Endothelial cell of umbilical vein (primary cell): ENCODE measurements around the gene MORN5. TPM values are rescaled to one million over a fixed set of nuclear protein-coding genes. Genes with fewer than 3 reads are reported as not detected.

ENCODE experiments used
- BruUV-seq: library from RNA; stranded (reverse); fragments of 400-500 nt; replicated peaks from 2 replicates; lab custom pipeline; 2021; lab: Mats Ljungman, UMichigan
- CTCF ChIA-PET: fragments of 300-600, 350-600 bp; sonication (Branson Sonifier 250); formaldehyde crosslinking; loops from one replicate; lab custom pipeline; 2021; ENCODE audit warnings: antibody characterized with exemption, inconsistent platforms; lab: Charles Lee
- POLR2A ChIA-PET: fragments of 300-600, 350-600 bp; sonication (Branson Sonifier 250); formaldehyde crosslinking; loops from one replicate; lab custom pipeline; 2021; ENCODE audit warnings: antibody characterized with exemption, inconsistent platforms; lab: Charles Lee
- DNase-seq: peaks from one replicate; pipeline ENCODE4 v3.0.0-alpha.2; 2011; ENCODE audit warnings: low read depth, low spot score
- FAIRE-seq: peaks from 2 replicates; lab custom pipeline; 2011; peaks lifted over from hg19 to GRCh38; lab: Jason Lieb, UNC
- H2AFZ ChIP-seq: 2 replicates; pipeline ENCODE4 v1.6.0; 2012; ENCODE audit warnings: low read depth, low read length, control low read depth, inconsistent platforms
- H3K27ac ChIP-seq: 2 replicates; pipeline ENCODE4 v1.5.1; 2011; ENCODE audit warnings: low read depth, mild to moderate bottlenecking, control low read depth, low read length, moderate library complexity; ENCODE audit not compliant: insufficient read depth
- H3K27me3 ChIP-seq, 2 experiments: 2 replicates each; pipeline versions ENCODE4 v1.6.0 to v1.6.1; 2011; ENCODE audit warnings: low read length in 2 of 2, mixed read lengths in 1 of 2; ENCODE audit not compliant: control insufficient read depth in 2 of 2, insufficient read depth in 2 of 2
- H3K36me3 ChIP-seq, 2 experiments: 2 replicates in 1 of 2; 3 replicates in 1 of 2; pipeline ENCODE4 v1.5.1; 2011; ENCODE audit warnings: low read length in 2 of 2, mild to moderate bottlenecking in 1 of 2, moderate library complexity in 1 of 2; ENCODE audit not compliant: control insufficient read depth in 2 of 2, insufficient read depth in 2 of 2; ENCODE audit errors: extremely low read depth in 1 of 2
- H3K4me1 ChIP-seq: 3 replicates; pipeline ENCODE4 v1.5.1; 2011; ENCODE audit warnings: mild to moderate bottlenecking, low read length; ENCODE audit not compliant: control insufficient read depth, insufficient read depth; ENCODE audit errors: extremely low read depth
- H3K4me2 ChIP-seq: 2 replicates; pipeline ENCODE4 v1.6.1; 2011; ENCODE audit warnings: low read length, control low read depth, mixed read lengths; ENCODE audit not compliant: insufficient read depth
- H3K4me3 ChIP-seq, 3 experiments: fragments of 200-600 bp in 1 of 3; sonication (generic), shearing (Covaris generic) in 1 of 3; replicated peaks in 1 of 3; 2 replicates each; pipeline ENCODE4 v1.5.1; 2011 to 2016; ENCODE audit warnings: control low read depth in 3 of 3, low read length in 3 of 3, mild to moderate bottlenecking in 2 of 3, inconsistent platforms in 1 of 3, low read depth in 1 of 3, moderate library complexity in 1 of 3; ENCODE audit not compliant: insufficient read depth in 1 of 3
- H3K79me2 ChIP-seq: 2 replicates; pipeline ENCODE4 v1.6.0; 2012; ENCODE audit warnings: low read length, inconsistent platforms; ENCODE audit not compliant: control insufficient read depth, insufficient read depth
- H3K9ac ChIP-seq: replicated peaks from 2 replicates; pipeline ENCODE3; 2011; ENCODE audit warnings: low read length, control low read depth; ENCODE audit not compliant: insufficient read depth; ENCODE audit errors: extremely low read depth
- H3K9me1 ChIP-seq: replicated peaks from 3 replicates; pipeline ENCODE4 v1.6.0; 2011; ENCODE audit warnings: mild to moderate bottlenecking, low read length; ENCODE audit not compliant: control insufficient read depth, insufficient read depth; ENCODE audit errors: extremely low read depth
- H3K9me3 ChIP-seq: replicated peaks from 2 replicates; pipeline ENCODE4 v1.5.1; 2012; ENCODE audit warnings: low read length, inconsistent platforms; ENCODE audit not compliant: control insufficient read depth, insufficient read depth
- H4K20me1 ChIP-seq: replicated peaks from 2 replicates; pipeline ENCODE3; 2011; ENCODE audit warnings: mild to moderate bottlenecking, low read length; ENCODE audit not compliant: control insufficient read depth, insufficient read depth; ENCODE audit errors: extremely low read depth
- CTCF ChIP-seq, 2 donors: IDR thresholded peaks; 1 replicate in 1 of 2; 2 replicates in 1 of 2; pipeline ENCODE4 v1.5.1; 2011; ENCODE audit warnings: low read length in 2 of 2, mild to moderate bottlenecking in 2 of 2, moderate library complexity in 2 of 2, control low read depth in 1 of 2, inconsistent platforms in 1 of 2, low read depth in 1 of 2; ENCODE audit not compliant: insufficient read depth in 1 of 2; ENCODE audit errors: extremely low read depth in 1 of 2
- EZH2 ChIP-seq: IDR thresholded peaks from 2 replicates; pipeline ENCODE4 v1.6.1; 2012; ENCODE audit warnings: borderline replicate concordance, low read depth, mild to moderate bottlenecking, moderate library complexity, low read length, inconsistent platforms; ENCODE audit not compliant: severe bottlenecking
- FOS ChIP-seq: IDR thresholded peaks from 2 replicates; pipeline ENCODE4 v1.6.1; 2011; ENCODE audit warnings: mild to moderate bottlenecking, low read length, moderate library complexity, borderline replicate concordance; ENCODE audit not compliant: insufficient read depth
- GATA2 ChIP-seq: IDR thresholded peaks from 2 replicates; pipeline ENCODE4 v1.7.0; 2011; ENCODE audit warnings: low read depth, mild to moderate bottlenecking, moderate library complexity, mixed read lengths, low read length; ENCODE audit not compliant: insufficient read length, insufficient read depth
- JUN ChIP-seq: IDR thresholded peaks from 2 replicates; pipeline ENCODE4 v1.6.1; 2011; ENCODE audit warnings: borderline replicate concordance, low read depth; ENCODE audit not compliant: insufficient read length, insufficient read depth
- MAX ChIP-seq: IDR thresholded peaks from 2 replicates; pipeline ENCODE4 v1.6.1; 2011; ENCODE audit not compliant: insufficient read depth, insufficient read length
- MYC ChIP-seq: IDR thresholded peaks from one replicate; pipeline ENCODE4 v1.6.1; 2011; ENCODE audit warnings: mild to moderate bottlenecking, low read depth, low read length
- POLR2A ChIP-seq: IDR thresholded peaks from 2 replicates; pipeline ENCODE4 v1.6.1; 2012; ENCODE audit warnings: low read depth, mild to moderate bottlenecking, control low read depth, low read length
- POLR2AphosphoS5 ChIP-seq: IDR thresholded peaks from 2 replicates; pipeline ENCODE4 v1.6.1; 2012; ENCODE audit warnings: low read depth, mild to moderate bottlenecking, control low read depth, low read length, moderate library complexity; ENCODE audit not compliant: insufficient read depth
- dilution Hi-C: fragments of 300-500 bp; cut with MboI; formaldehyde crosslinking; loops from one replicate; pipeline ENCODE4 v1.15.0; 2019; ENCODE audit warnings: low sequenced_read_pairs; ENCODE audit not compliant: extremely low pct_ligation_motif_present
- intact Hi-C: fragments of 100-400 bp; cut with micrococcal nuclease; formaldehyde crosslinking; loops from one replicate; pipeline ENCODE4 v1.10.0; 2022
- polyA plus RNA-seq, 4 experiments: library from polyadenylated mRNA; depleted of rRNA in 3 of 4; stranded (reverse) in 3 of 4; unstranded in 1 of 4; fragments of >200 nt; gene quantifications; 2 replicates each; pipeline versions ENCODE4 v1.2.1 to v1.2.3, GENCODE V29; 2011 to 2012; ENCODE audit warnings: missing spikeins in 1 of 4
- total RNA-seq: library from RNA; stranded (reverse); gene quantifications from 2 replicates; pipeline ENCODE4 v1.2.3, GENCODE V29; 2021

Gene MORN5
- total and polyA plus RNA-seq, 2 donors (not counting 3 experiments of a cell fraction or from before 2014, with no cell fraction given): not detected

- no peaks in the 10 kb centered on the region for H4K20me1 ChIP-seq
- intact Hi-C loops (no loop called here), dilution Hi-C loops (loop anchor here (25.0 kb wide), 1 partner anchor 242 kb away; the partner anchor contains the start of gene PTGS1)
- H3K4me3 ChIP-seq: no peak overlapping the region
- no peak overlapping the region for H3K27ac ChIP-seq
- TF ChIP-seq FOS: no peak
- no peak for TF ChIP-seq POLR2AphosphoS5
- TF ChIP-seq CTCF (IDR thresholded peaks at IDR 0.05; ENCODE audit: extremely low read depth in 1 of 2, insufficient read depth in 1 of 2, low read depth in 1 of 2, low read length in 2 of 2): no peak
- TF ChIP-seq MAX: no peak
- no peak for TF ChIP-seq GATA2
- no peak for TF ChIP-seq POLR2A
- no peak for TF ChIP-seq MYC
- TF ChIP-seq EZH2: no peak
- no peak for TF ChIP-seq JUN
- H2AFZ ChIP-seq: no peak overlapping the region
- H3K9ac ChIP-seq: no peak overlapping the region
- no TSS peak for BruUV-seq
- no peak for FAIRE-seq
- no peaks in the 10 kb centered on the region for H3K9me3 ChIP-seq
- CTCF ChIA-PET: interaction anchor here (1.3 to 14.3 kb wide), 4 partner anchors 23 to 558 kb away, joined by 3 to 576 read pairs (median 168); no protein-coding TSS in a partner anchor
- peaks cover 0 to under 1% of the 10 kb centered on the region in 2 experiments for H3K27me3 ChIP-seq
- POLR2A ChIA-PET: no interaction called here
- no peak for DNase-seq
- H3K4me1 ChIP-seq: peaks cover 2% of the 10 kb centered on the region
- H3K79me2 ChIP-seq: no peaks in the 10 kb centered on the region
- H3K9me1 ChIP-seq: no peaks in the 10 kb centered on the region
- no peaks in the 10 kb centered on the region for H3K36me3 ChIP-seq
- no peak overlapping the region for H3K4me2 ChIP-seq
These were observed 39.2 kb upstream of the MORN5 start for GRCh38 chr9:122120316-122121071.
